Measurements from ENCODE around the gene CPLX4. TPM values are rescaled to one million over a fixed set of nuclear protein-coding genes. Genes with fewer than 3 reads are reported as not detected.

Gene CPLX4
- total RNA-seq, 1 experiment from 2014 or later = not detected

- ChIA-PET POLR2A (interaction anchor here (0.7 to 1.2 kb wide), 8 partner anchors 9 to 1656 kb away, joined by 3 to 12 read pairs (median 6); partner anchors contain the start of gene RAX), CTCF (interaction anchor here (0.6 to 3.4 kb wide), 59 partner anchors 10 to 1873 kb away, joined by 3 to 133 read pairs (median 3); partner anchors contain the start of genes CPLX4, LMAN1, ONECUT2 and RAX)
- Mint-ChIP-seq H3K9me3 (no peaks in the 10 kb centered on the region), H3K4me1 (no peaks in the 10 kb centered on the region), H3K36me3 (no peaks in the 10 kb centered on the region), H3K27me3 (ENCODE audit: low read depth) (peaks cover 67% of the 10 kb centered on the region), H3K4me3 (peak overlapping the region; percentile 48), H3K27ac (no peak overlapping the region)
- DNase-seq (ENCODE audit: low spot score) (peak; percentile 81), ATAC-seq (peak; percentile 91)
- TF ChIP-seq ZNF317 (CRISPR knock-in tag; IDR thresholded peaks at IDR 0.05; ENCODE audit: borderline replicate concordance, low read depth) (no peak), NR1H2 (CRISPR knock-in tag; IDR thresholded peaks at IDR 0.05) (no peak), ZNF532 (CRISPR knock-in tag; IDR thresholded peaks at IDR 0.05; ENCODE audit: borderline replicate concordance) (no peak), SMAD3 (CRISPR knock-in tag; IDR thresholded peaks at IDR 0.05; ENCODE audit: borderline replicate concordance) (no peak), CTCF (IDR thresholded peaks at IDR 0.05) (peak; percentile 20; the same call in 1 of the 2 replicates), ZBTB21 (CRISPR knock-in tag; IDR thresholded peaks at IDR 0.05; ENCODE audit: borderline replicate concordance) (peak; percentile 63; the same call in 1 of the 2 replicates), TP53 (CRISPR knock-in tag; IDR thresholded peaks at IDR 0.05) (0 out of 2 replicates have a peak, but pooled peaks have one; percentile 38), USF2 (CRISPR knock-in tag; IDR thresholded peaks at IDR 0.05) (no peak), ZNF263 (CRISPR knock-in tag; IDR thresholded peaks at IDR 0.05; ENCODE audit: low read depth) (no peak), PRDM15 (CRISPR knock-in tag; IDR thresholded peaks at IDR 0.05) (0 out of 2 replicates have a peak, but pooled peaks have one; percentile 24), RORB (CRISPR knock-in tag; IDR thresholded peaks at IDR 0.05) (no peak), NFE2L1 (CRISPR knock-in tag; IDR thresholded peaks at IDR 0.05) (no peak), ATF3 (CRISPR knock-in tag; conservative IDR thresholded peaks at IDR 0.05) (no peak), MAX (CRISPR knock-in tag; IDR thresholded peaks at IDR 0.05) (peak; percentile 25; the same call in 1 of the 2 replicates), ZNF423 (CRISPR knock-in tag; IDR thresholded peaks at IDR 0.05) (peak; percentile 58), FOXP1 (CRISPR knock-in tag; IDR thresholded peaks at IDR 0.05; ENCODE audit: borderline replicate concordance) (peak; percentile 64; the same call in 1 of the 2 replicates), NFATC4 (CRISPR knock-in tag; IDR thresholded peaks at IDR 0.05) (no peak), MXD4 (CRISPR knock-in tag; IDR thresholded peaks at IDR 0.05; ENCODE audit: borderline replicate concordance) (no peak), ZNF512 (CRISPR knock-in tag; IDR thresholded peaks at IDR 0.05; ENCODE audit: borderline replicate concordance) (peak; percentile 48; the same call in 1 of the 2 replicates), NFYB (CRISPR knock-in tag; conservative IDR thresholded peaks at IDR 0.05; ENCODE audit: low read depth) (no peak), TEAD4 (CRISPR knock-in tag; IDR thresholded peaks at IDR 0.05) (no peak), ZNF232 (CRISPR knock-in tag; IDR thresholded peaks at IDR 0.05) (no peak), RELA (CRISPR knock-in tag; IDR thresholded peaks at IDR 0.05; ENCODE audit: borderline replicate concordance) (no peak)
Measured at GRCh38 chr18:59308248-59308937, 10.1 kb downstream of the CPLX4 start.
